ENCODE measurements around the gene DACH2.
A peak's percentile ranks its signal among the peaks of the same experiment; 100 is the strongest.

DACH2 gene

GRCh38 chrX:86192827-86193226 is 44.6 kb downstream of the DACH2 start:
- in situ Hi-C loops (cut with MboI; ENCODE audit: low sequenced_read_pairs), result no loop called here
- H3K4me3 ChIP-seq, result no peak overlapping the region
- H3K36me3 ChIP-seq (replicated peaks), result no peaks in the 10 kb centered on the region; the same call in 1 of the 2 replicates
- no peaks in the 10 kb centered on the region for H3K27me3 ChIP-seq (ENCODE audit: low read depth)
- no peaks in the 10 kb centered on the region for H3K4me1 ChIP-seq
- DNase-seq (ENCODE audit: low spot score in 2 of 2), result no peak
- H3K9me3 ChIP-seq, result no peaks in the 10 kb centered on the region

DNA sequence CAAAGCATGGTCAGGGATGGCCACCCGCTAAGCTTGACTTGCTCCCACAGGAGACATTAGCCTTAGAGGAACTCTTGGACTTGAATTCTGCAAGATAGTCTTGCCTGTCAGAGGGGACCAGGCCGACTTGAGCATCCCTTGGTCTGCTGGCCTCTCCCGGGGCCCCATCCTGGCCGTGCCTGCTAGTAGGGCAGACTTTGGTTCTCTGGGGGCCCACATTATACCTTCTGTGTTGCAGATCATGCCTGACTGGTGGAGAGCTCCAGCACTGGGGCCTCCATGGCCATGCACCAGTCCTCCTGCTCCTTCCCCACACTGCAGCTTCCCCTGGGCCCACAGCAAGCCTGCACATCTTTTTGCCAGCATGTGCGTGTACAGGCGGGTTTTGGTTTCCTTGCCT is 46.5 kb downstream of the DACH2 start:
- Histone ChIP-seq H3K9me3 (no peaks in the 10 kb centered on the region), H3K36me3 (replicated peaks) (no peaks in the 10 kb centered on the region; the same call in 1 of the 2 replicates), H3K27me3 (ENCODE audit: low read depth) (no peaks in the 10 kb centered on the region), H3K4me3 (no peak overlapping the region), H3K4me1 (no peaks in the 10 kb centered on the region)
- DNase-seq (ENCODE audit: low spot score in 2 of 2), result no peak
- in situ Hi-C loops (cut with MboI; ENCODE audit: low sequenced_read_pairs), result no loop called here

DNA sequence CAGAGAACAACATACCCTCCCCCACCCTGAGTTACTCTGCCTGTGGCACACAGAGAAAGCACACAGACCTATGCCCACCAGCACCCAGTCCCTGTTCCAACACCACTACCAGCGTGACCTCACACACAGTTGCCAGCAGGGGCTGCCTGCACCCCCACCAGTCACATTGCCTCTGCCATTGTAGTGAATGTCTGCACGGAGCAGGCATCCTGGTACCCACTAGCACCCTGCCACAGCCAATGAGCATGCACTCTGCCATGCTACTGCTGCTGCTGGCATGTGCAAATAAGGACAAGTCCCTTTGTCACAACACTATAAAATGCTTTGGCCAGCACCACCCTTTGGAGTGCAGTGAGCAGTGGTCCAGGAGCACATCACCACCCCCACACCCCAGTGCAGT is 47.1 kb downstream of the DACH2 start:
- DNase-seq (ENCODE audit: low spot score in 2 of 2), result no peak
- Histone ChIP-seq H3K36me3 (replicated peaks) (no peaks in the 10 kb centered on the region; the same call in 1 of the 2 replicates), H3K4me3 (no peak overlapping the region), H3K27me3 (ENCODE audit: low read depth) (no peaks in the 10 kb centered on the region), H3K9me3 (no peaks in the 10 kb centered on the region), H3K4me1 (no peaks in the 10 kb centered on the region)
- in situ Hi-C loops (cut with MboI; ENCODE audit: low sequenced_read_pairs), result no loop called here

GRCh38 chrX:86197815-86198214 is 49.6 kb downstream of the DACH2 start:
- Histone ChIP-seq H3K9me3 (no peaks in the 10 kb centered on the region), H3K4me3 (no peak overlapping the region), H3K4me1 (no peaks in the 10 kb centered on the region), H3K36me3 (replicated peaks) (no peaks in the 10 kb centered on the region; the same call in 1 of the 2 replicates), H3K27me3 (ENCODE audit: low read depth) (no peaks in the 10 kb centered on the region)
- DNase-seq (ENCODE audit: low spot score in 2 of 2), result no peak
- in situ Hi-C loops (cut with MboI; ENCODE audit: low sequenced_read_pairs), result no loop called here

- no peaks in the 10 kb centered on the region for H3K4me1 ChIP-seq
- H3K36me3 ChIP-seq (replicated peaks), result no peaks in the 10 kb centered on the region
- no peaks in the 10 kb centered on the region for H3K9me3 ChIP-seq
- DNase-seq (ENCODE audit: low spot score in 2 of 2), result no peak
- in situ Hi-C loops (cut with MboI; ENCODE audit: low sequenced_read_pairs), result no loop called here
- H3K27me3 ChIP-seq (ENCODE audit: low read depth), result no peaks in the 10 kb centered on the region
- H3K4me3 ChIP-seq, result no peak overlapping the region
Measured at GRCh38 chrX:86210772-86211171, 62.5 kb downstream of the DACH2 start.

- H3K9me3 ChIP-seq, result no peaks in the 10 kb centered on the region
- no peaks in the 10 kb centered on the region for H3K36me3 ChIP-seq (replicated peaks)
- no peak overlapping the region for H3K4me3 ChIP-seq
- no peaks in the 10 kb centered on the region for H3K4me1 ChIP-seq
- no peaks in the 10 kb centered on the region for H3K27me3 ChIP-seq (ENCODE audit: low read depth)
- in situ Hi-C loops (cut with MboI; ENCODE audit: low sequenced_read_pairs), result no loop called here
- no peak for DNase-seq (ENCODE audit: low spot score in 2 of 2)
Measured at GRCh38 chrX:86215260-86215659, 67.0 kb downstream of the DACH2 start.

DNA sequence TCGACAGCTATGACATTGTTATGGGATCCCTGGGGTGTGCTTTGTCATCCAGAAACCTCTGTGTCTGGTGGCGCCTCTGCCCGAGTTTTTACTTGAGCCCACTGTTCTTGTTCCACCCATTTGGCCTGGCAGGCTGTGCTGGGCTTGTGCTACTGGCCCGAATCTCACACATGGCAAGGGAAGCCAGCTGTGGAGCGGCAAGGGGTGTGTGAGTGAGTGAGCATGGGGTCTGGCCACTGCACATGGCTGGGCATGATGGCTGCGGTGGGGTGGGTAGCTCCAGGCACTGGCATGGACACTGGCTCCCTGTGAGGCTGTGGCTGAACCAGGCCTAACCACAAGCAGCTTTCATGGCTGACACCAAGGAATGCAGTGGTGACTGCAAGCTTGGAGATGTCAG is 89.2 kb downstream of the DACH2 start:
- no peaks in the 10 kb centered on the region for H3K4me1 ChIP-seq
- in situ Hi-C loops (cut with MboI; ENCODE audit: low sequenced_read_pairs), result no loop called here
- H3K9me3 ChIP-seq, result peaks cover 3% of the 10 kb centered on the region; the same call in 1 of the 2 replicates

DNA sequence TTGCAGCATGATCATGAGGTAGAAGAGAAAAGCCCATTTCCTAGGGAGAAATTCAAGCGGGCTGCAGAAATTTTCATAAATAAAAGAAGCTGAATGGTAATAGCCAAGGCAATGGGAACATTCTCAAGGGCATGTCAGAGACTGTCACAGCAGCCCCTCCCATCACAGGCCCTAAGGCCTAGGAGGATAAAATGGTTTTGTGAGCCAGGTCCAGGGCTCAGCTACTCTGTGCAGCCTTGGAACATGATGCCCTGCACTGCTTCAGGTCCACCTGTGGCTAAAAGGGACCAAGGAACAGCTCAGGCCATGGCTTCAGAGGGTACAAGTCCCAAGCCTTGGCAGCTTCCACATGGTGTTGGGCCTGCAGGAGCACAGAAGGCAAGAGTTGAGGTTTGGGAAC is 93.3 kb downstream of the DACH2 start:
- Histone ChIP-seq H3K27me3 (ENCODE audit: low read depth) (no peaks in the 10 kb centered on the region), H3K36me3 (replicated peaks) (no peaks in the 10 kb centered on the region), H3K9me3 (peaks cover 3% of the 10 kb centered on the region; the same call in 1 of the 2 replicates), H3K4me3 (no peak overlapping the region), H3K4me1 (no peaks in the 10 kb centered on the region)
- DNase-seq (ENCODE audit: low spot score in 2 of 2), result no peak
- in situ Hi-C loops (cut with MboI; ENCODE audit: low sequenced_read_pairs), result no loop called here

More for the DNA sequence above, 89.2 kb downstream of the DACH2 start:
- H3K36me3 ChIP-seq (replicated peaks), result no peaks in the 10 kb centered on the region
- DNase-seq (ENCODE audit: low spot score in 2 of 2), result no peak
- H3K27me3 ChIP-seq (ENCODE audit: low read depth), result no peaks in the 10 kb centered on the region
- H3K4me3 ChIP-seq, result no peak overlapping the region

GRCh38 chrX:86263526-86263925 is 115.3 kb downstream of the DACH2 start:
- Histone ChIP-seq H3K4me3 (no peak overlapping the region), H3K9me3 (no peaks in the 10 kb centered on the region), H3K4me1 (peaks cover 20% of the 10 kb centered on the region), H3K36me3 (replicated peaks) (no peaks in the 10 kb centered on the region), H3K27me3 (ENCODE audit: low read depth) (no peaks in the 10 kb centered on the region)
- peak in 1 of 2 experiments; percentile 10 for DNase-seq (ENCODE audit: low spot score in 2 of 2)
- in situ Hi-C loops (cut with MboI; ENCODE audit: low sequenced_read_pairs), result no loop called here

GRCh38 chrX:86295293-86295692 is 147.0 kb downstream of the DACH2 start:
- no peak overlapping the region for H3K4me3 ChIP-seq
- no peaks in the 10 kb centered on the region for H3K27me3 ChIP-seq (ENCODE audit: low read depth)
- H3K4me1 ChIP-seq, result no peaks in the 10 kb centered on the region
- in situ Hi-C loops (cut with MboI; ENCODE audit: low sequenced_read_pairs), result no loop called here
- no peak for DNase-seq (ENCODE audit: low spot score in 2 of 2)
- no peaks in the 10 kb centered on the region for H3K9me3 ChIP-seq
- no peaks in the 10 kb centered on the region for H3K36me3 ChIP-seq (replicated peaks)

GRCh38 chrX:86322913-86323312 is 174.7 kb downstream of the DACH2 start:
- Histone ChIP-seq H3K36me3 (replicated peaks) (no peaks in the 10 kb centered on the region), H3K9me3 (peaks cover 2% of the 10 kb centered on the region; the same call in 1 of the 2 replicates), H3K27me3 (ENCODE audit: low read depth) (no peaks in the 10 kb centered on the region), H3K4me1 (peaks cover 5% of the 10 kb centered on the region; the same call in 1 of the 2 replicates), H3K4me3 (no peak overlapping the region)
- in situ Hi-C loops (cut with MboI; ENCODE audit: low sequenced_read_pairs), result loop anchor here (25.0 kb wide), 1 partner anchor 989 kb away; no protein-coding TSS in a partner anchor
- peak; percentile 59 to 67 for DNase-seq (ENCODE audit: low spot score in 2 of 2)

DNA sequence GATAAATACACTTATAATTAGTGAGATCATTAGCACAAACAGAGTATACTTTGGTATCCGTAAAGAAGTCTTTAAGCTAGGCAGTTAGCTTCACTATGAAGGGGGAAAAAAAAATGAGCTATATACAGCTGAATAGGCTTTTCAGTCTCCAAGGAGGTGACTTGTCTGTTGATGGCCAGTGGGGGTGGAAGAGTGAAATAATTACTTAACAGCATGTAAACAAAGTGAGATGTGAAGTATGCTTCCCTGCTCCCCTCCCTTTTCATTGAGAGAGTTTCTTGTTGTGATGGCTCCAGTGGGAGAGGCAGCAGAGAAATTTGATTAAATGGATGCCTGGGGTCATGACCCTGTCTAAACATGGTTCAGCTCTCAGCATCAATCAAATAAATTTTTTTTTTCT is 180.9 kb downstream of the DACH2 start:
- in situ Hi-C loops (cut with MboI; ENCODE audit: low sequenced_read_pairs), result no loop called here
- Histone ChIP-seq H3K27me3 (ENCODE audit: low read depth) (no peaks in the 10 kb centered on the region), H3K9me3 (no peaks in the 10 kb centered on the region), H3K4me1 (no peaks in the 10 kb centered on the region), H3K36me3 (replicated peaks) (no peaks in the 10 kb centered on the region), H3K4me3 (no peak overlapping the region)
- no peak for DNase-seq (ENCODE audit: low spot score in 2 of 2)

DNA sequence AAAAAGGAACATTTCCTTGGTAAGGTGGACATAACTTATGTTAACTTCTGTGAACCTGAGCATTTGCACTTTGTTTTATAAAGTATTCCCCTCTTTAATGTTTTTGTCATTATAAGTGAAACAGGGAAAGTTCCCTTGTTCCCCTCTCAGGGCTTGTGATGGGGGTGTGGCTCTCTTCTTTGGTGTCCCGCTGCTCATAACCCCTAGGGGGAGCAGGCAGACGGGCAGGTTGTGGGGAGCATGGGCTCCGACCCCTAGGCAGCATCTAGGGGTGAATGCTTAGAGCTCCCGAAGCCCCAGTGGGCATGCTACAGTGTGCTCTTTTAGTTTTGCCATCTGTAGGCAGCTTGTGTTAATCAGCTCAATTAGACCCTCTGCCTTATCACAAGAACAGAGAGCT is 200.4 kb downstream of the DACH2 start:
- no peaks in the 10 kb centered on the region for H3K9me3 ChIP-seq
- peaks cover 11% of the 10 kb centered on the region for H3K4me1 ChIP-seq
- peak in 1 of 2 experiments; percentile 51 for DNase-seq (ENCODE audit: low spot score in 2 of 2)
- H3K27me3 ChIP-seq (ENCODE audit: low read depth), result no peaks in the 10 kb centered on the region
- no peak overlapping the region for H3K4me3 ChIP-seq
- in situ Hi-C loops (cut with MboI; ENCODE audit: low sequenced_read_pairs), result no loop called here
- no peaks in the 10 kb centered on the region for H3K36me3 ChIP-seq (replicated peaks)

DNA sequence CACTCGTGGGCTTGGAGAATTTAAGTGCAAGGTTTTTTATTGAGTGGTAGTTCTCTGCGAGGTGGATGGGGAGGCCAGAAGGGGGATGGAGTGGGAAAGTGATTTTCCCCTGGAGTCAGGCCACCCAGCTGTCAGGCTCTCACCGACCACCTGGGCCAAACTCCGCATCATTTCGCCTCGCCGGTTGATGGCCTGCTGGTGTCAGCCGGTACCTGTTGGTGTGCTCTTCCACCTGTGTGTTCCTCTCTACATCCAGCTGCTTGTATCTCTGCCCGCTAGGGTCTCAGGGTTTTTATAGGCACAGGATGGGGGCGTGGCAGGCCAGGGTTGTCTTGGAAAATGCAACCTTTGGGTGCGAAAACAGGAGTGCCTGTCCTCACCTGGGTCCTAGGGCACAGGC is 200.9 kb downstream of the DACH2 start:
- H3K27me3 ChIP-seq (ENCODE audit: low read depth), result no peaks in the 10 kb centered on the region
- H3K4me3 ChIP-seq, result no peak overlapping the region
- H3K4me1 ChIP-seq, result peaks cover 11% of the 10 kb centered on the region
- H3K9me3 ChIP-seq, result no peaks in the 10 kb centered on the region
- H3K36me3 ChIP-seq (replicated peaks), result no peaks in the 10 kb centered on the region
- DNase-seq (ENCODE audit: low spot score in 2 of 2), result no peak
- in situ Hi-C loops (cut with MboI; ENCODE audit: low sequenced_read_pairs), result no loop called here
